Fibroblast of skin of back (primary cell): ENCODE data around the gene CH25H. TPM values are rescaled to one million over a fixed set of nuclear protein-coding genes. Genes with fewer than 3 reads are reported as not detected.
A peak's percentile ranks its signal among the peaks of the same experiment; 100 is the strongest.
"Not testable (repeated sequence)": the region's sequence is repeated elsewhere in the genome, so short reads cannot be mapped to it uniquely, and the experiment has no call there.

Source experiments
- DNase-seq: peaks from one replicate; pipeline ENCODE4 v3.0.0-alpha.2; 2013
- polyA plus RNA-seq, 2 experiments: library from polyadenylated mRNA; unstranded; fragments of 120-200 nt; gene quantifications; one replicate each; pipeline ENCODE4 v1.2.1, GENCODE V29; 2013; ENCODE audit not compliant: insufficient read length in 2 of 2

Gene CH25H
- 0.23 TPM for polyA plus RNA-seq (2013, experiment 1 of 2; ENCODE audit: insufficient read length)
- polyA plus RNA-seq (2013, experiment 2 of 2; ENCODE audit: insufficient read length) = not detected

GRCh38 chr10:89207181-89207800 is at the start of gene CH25H:
CH25H (minus strand) TSS chr10:89207317; CDS start chr10:89207292, 25 bp downstream.
- peak; percentile 80 for DNase-seq

GRCh38 chr10:89256340-89256739 is 49.2 kb upstream of the CH25H start:
- no peak for DNase-seq

- no peak for DNase-seq
Observed at GRCh38 chr10:89255793-89256192, 48.7 kb upstream of the CH25H start.

- DNase-seq = not testable (repeated sequence)
Observed at GRCh38 chr10:89255091-89255579, 48.0 kb upstream of the CH25H start.

- no peak for DNase-seq
Observed at GRCh38 chr10:89252225-89252585, 45.1 kb upstream of the CH25H start.

- peak; percentile 97 for DNase-seq
Observed at GRCh38 chr10:89251409-89252224, 44.5 kb upstream of the CH25H start, which contains the start of gene LIPA. LIPA (minus strand) TSS chr10:89251775; CDS start chr10:89247648, 4,127 bp downstream.

- no peak for DNase-seq
Observed at GRCh38 chr10:89250865-89251408, 43.8 kb upstream of the CH25H start.

GRCh38 chr10:89248990-89249389 is 41.9 kb upstream of the CH25H start:
- no peak for DNase-seq

GRCh38 chr10:89247623-89248022 is 40.5 kb upstream of the CH25H start:
- DNase-seq = not testable (repeated sequence)

- no peak for DNase-seq
Observed at GRCh38 chr10:89245802-89246201, 38.7 kb upstream of the CH25H start.

GRCh38 chr10:89242840-89243568 is 35.9 kb upstream of the CH25H start:
- no peak for DNase-seq

- DNase-seq = no peak
Observed at GRCh38 chr10:89242345-89242684, 35.2 kb upstream of the CH25H start.

- no peak for DNase-seq
Observed at GRCh38 chr10:89241486-89242344, 34.6 kb upstream of the CH25H start.

GRCh38 chr10:89241026-89241425 is 33.9 kb upstream of the CH25H start:
- no peak for DNase-seq

GRCh38 chr10:89240519-89240918 is 33.4 kb upstream of the CH25H start:
- no peak for DNase-seq

GRCh38 chr10:89238956-89239644 is 32.0 kb upstream of the CH25H start:
- DNase-seq = no peak

GRCh38 chr10:89237849-89238248 is 30.7 kb upstream of the CH25H start:
- DNase-seq = no peak

- no peak for DNase-seq
Observed at GRCh38 chr10:89236226-89236797, 29.2 kb upstream of the CH25H start.

- no peak for DNase-seq
Observed at GRCh38 chr10:89235073-89235798, 28.1 kb upstream of the CH25H start.

- DNase-seq = no peak
Observed at GRCh38 chr10:89233033-89233432, 25.9 kb upstream of the CH25H start.
